HL-60 (cell line): ENCODE measurements around the gene TRAF7.

Experiments
- CTCF ChIP-seq: IDR thresholded peaks from one replicate; pipeline ENCODE4 v1.5.1; 2011; ENCODE audit warnings: low read length, control low read depth, inconsistent platforms; ENCODE audit not compliant: insufficient read depth
- GABPA ChIP-seq: IDR thresholded peaks from 2 replicates; pipeline ENCODE4 v1.6.1; 2012; ENCODE audit warnings: low read depth
- POLR2AphosphoS5 ChIP-seq: IDR thresholded peaks from 2 replicates; pipeline ENCODE4 v1.6.1; 2012; ENCODE audit warnings: low read depth
- REST ChIP-seq: IDR thresholded peaks from 2 replicates; pipeline ENCODE4 v1.6.1; 2012; ENCODE audit warnings: low read depth; ENCODE audit not compliant: insufficient replicate concordance
- SPI1 ChIP-seq: IDR thresholded peaks from 2 replicates; pipeline ENCODE4 v1.6.1; 2012; ENCODE audit warnings: low read depth, mild to moderate bottlenecking, borderline replicate concordance

DNA sequence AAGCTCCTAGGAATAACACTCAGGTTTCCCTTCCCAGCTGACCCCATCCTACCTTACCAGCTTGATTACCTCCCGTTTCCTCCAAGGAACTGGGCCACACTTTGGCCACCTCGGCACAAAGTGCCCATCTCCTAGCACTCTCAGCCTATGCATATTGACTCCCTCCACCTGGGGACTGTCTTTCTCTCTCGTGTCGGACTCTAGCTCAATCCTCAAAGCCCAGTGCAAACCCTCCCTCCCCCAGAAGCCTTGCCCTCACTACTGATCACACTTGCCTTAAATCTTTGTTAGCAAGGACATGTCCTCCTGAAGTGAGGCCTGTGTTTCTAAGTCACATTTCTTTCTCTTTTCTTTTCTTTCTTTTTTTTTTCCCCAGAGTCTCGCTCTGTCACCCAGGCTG, 9.7 kb upstream of the TRAF7 start:
- no peak for TF ChIP-seq CTCF
- TF ChIP-seq REST: no peak
- no peak for TF ChIP-seq POLR2AphosphoS5
- TF ChIP-seq GABPA: no peak
- no peak for TF ChIP-seq SPI1
